Esophagus muscularis mucosa (tissue), 3 donors: ENCODE results near the gene GRAMD2A.

Experiments
- CTCF ChIP-seq, 3 experiments: fragments of 200-600 bp in 2 of 3; fragments of 450-650 bp in 1 of 3; sonication (generic) in 2 of 3; IDR thresholded peaks; one replicate each; pipeline ENCODE4 v1.5.1; 2017 to 2019; ENCODE audit warnings: antibody characterized with exemption in 3 of 3, mild to moderate bottlenecking in 2 of 3, moderate library complexity in 1 of 3
- POLR2A ChIP-seq: fragments of 450-650 bp; IDR thresholded peaks from one replicate; pipeline ENCODE4 v1.6.1; 2017; ENCODE audit warnings: antibody characterized with exemption, moderate library complexity, mild to moderate bottlenecking, low read depth
- POLR2AphosphoS5 ChIP-seq, 2 donors: sonication (generic); formaldehyde crosslinking; IDR thresholded peaks; one replicate each; pipeline ENCODE4 v1.6.1; 2017; ENCODE audit warnings: antibody characterized with exemption in 2 of 2

- TF ChIP-seq POLR2A (no peak), CTCF (IDR thresholded peaks at IDR 0.05) (no peak), POLR2AphosphoS5 (IDR thresholded peaks at IDR 0.05) (peak; percentile 58 to 65)
These were observed 24.8 kb upstream of the GRAMD2A start for GRCh38 chr15:72222393-72222792.
